ENCODE measurements around the gene SPATA13. TPM values are rescaled to one million over a fixed set of nuclear protein-coding genes. Genes with fewer than 3 reads are reported as not detected.

SPATA13 gene
- total RNA-seq, 1 experiment from 2014 or later, result 14.1 TPM

GRCh38 chr13:24118576-24118975, 41.9 kb upstream of the SPATA13 start:
- H3K4me3 Mint-ChIP-seq, result no peak overlapping the region
- H4K5ac ChIP-seq (ENCODE audit: insufficient read length, low read depth, low read length), result no peak overlapping the region
- no peaks in the 10 kb centered on the region; a peak in 1 of 5 replicates for H3K9me3 Mint-ChIP-seq
- H3K36me3 Mint-ChIP-seq (ENCODE audit: insufficient read depth in 1 of 3, low read depth in 3 of 3), result no peaks in the 10 kb centered on the region
- H3K9me3 ChIP-seq (ENCODE audit: control insufficient read depth, low read depth, low read length), result no peaks in the 10 kb centered on the region
- no peaks in the 10 kb centered on the region for H3K79me1 ChIP-seq (ENCODE audit: insufficient read depth, low read depth, low read length, poor library complexity, severe bottlenecking)
- H4K20me1 ChIP-seq (ENCODE audit: control insufficient read depth, insufficient read depth, insufficient read length), result no peaks in the 10 kb centered on the region
- H4K91ac ChIP-seq (ENCODE audit: insufficient read length, low read depth, low read length), result no peak overlapping the region
- H3K27ac Mint-ChIP-seq, result no peak overlapping the region
- no peaks in the 10 kb centered on the region for H3K23me2 ChIP-seq (ENCODE audit: insufficient read length, low read depth, low read length, poor library complexity, severe bottlenecking)
- no peak overlapping the region for H3K56ac ChIP-seq (ENCODE audit: insufficient read length, low read depth, low read length)
- no peaks in the 10 kb centered on the region for H3K27me3 ChIP-seq (ENCODE audit: insufficient read depth, low read length)
- no peak overlapping the region for H3K4ac ChIP-seq (ENCODE audit: low read depth, low read length)
- no peak overlapping the region for H2BK5ac ChIP-seq (ENCODE audit: insufficient read length, low read length)
- TF ChIP-seq CTCF (conservative IDR thresholded peaks at IDR 0.05), result no peak
- no peak overlapping the region for H2BK120ac ChIP-seq (ENCODE audit: low read depth, low read length, poor library complexity, severe bottlenecking)
- peaks cover 6% of the 10 kb centered on the region; the same call in 1 of the 2 replicates for H3K4me1 ChIP-seq (ENCODE audit: insufficient read depth, low read length)
- no peak overlapping the region for H2BK15ac ChIP-seq (ENCODE audit: low read depth, low read length)
- H3K4me1 Mint-ChIP-seq, result peaks cover 10 to 17% of the 10 kb centered on the region in 2 experiments
- H3K23ac ChIP-seq (ENCODE audit: insufficient read length, low read depth, low read length), result no peak overlapping the region
- H3K79me2 ChIP-seq (ENCODE audit: insufficient read depth, low read length), result no peaks in the 10 kb centered on the region
- no peak overlapping the region for H3T11ph ChIP-seq (ENCODE audit: low read length)
- H3K9ac ChIP-seq (ENCODE audit: extremely low read depth, insufficient read length, low read length), result no peak overlapping the region
- no peak overlapping the region for H2BK20ac ChIP-seq (ENCODE audit: low read depth, low read length, poor library complexity, severe bottlenecking)
- WGBS (ENCODE audit: extremely low coverage, insufficient read length, low lambda C conversion rate), result no CpG with 5 or more reads among the region's 5 CpGs
- H3K18ac ChIP-seq (ENCODE audit: insufficient read length, low read depth, low read length), result no peak overlapping the region
- no peak overlapping the region for H3K27ac ChIP-seq (ENCODE audit: insufficient read length, low read depth, low read length)
- H2AFZ ChIP-seq (ENCODE audit: low read length), result no peak overlapping the region
- no peak overlapping the region for H2BK12ac ChIP-seq (ENCODE audit: insufficient read length, low read depth, low read length)
- no peak overlapping the region for H4K8ac ChIP-seq (replicated peaks; ENCODE audit: insufficient read length, low read depth, low read length)
- peaks cover 4% of the 10 kb centered on the region; the same call in 1 of the 2 replicates for H3K27me3 Mint-ChIP-seq (ENCODE audit: low read depth)
- H2AK5ac ChIP-seq (ENCODE audit: insufficient read length, low read length), result no peak overlapping the region
- no peak overlapping the region for H3K14ac ChIP-seq (ENCODE audit: insufficient read depth, low read length)
- DNase-seq, result no peak
- H3K4me2 ChIP-seq (ENCODE audit: insufficient read depth, insufficient read length, low read length), result no peak overlapping the region

All from H9 (cell line).